Vagina (tissue), 2 donors: Measurements from ENCODE around the gene CCRL2.
"Not testable (repeated sequence)": the region's sequence is repeated elsewhere in the genome, so short reads cannot be mapped to it uniquely, and the experiment has no call there.

ENCODE experiments used
- CTCF ChIP-seq, 3 experiments: fragments of 450-650 bp in 2 of 3; fragments of 200-600 bp in 1 of 3; sonication (generic) in 1 of 3; IDR thresholded peaks; one replicate each; pipeline ENCODE4 v1.5.1; 2017 to 2019; ENCODE audit warnings: antibody characterized with exemption in 3 of 3, mild to moderate bottlenecking in 2 of 3, moderate library complexity in 2 of 3
- POLR2AphosphoS5 ChIP-seq, 2 donors: sonication (generic); formaldehyde crosslinking; IDR thresholded peaks; one replicate each; pipeline ENCODE4 v1.9.0; 2017; ENCODE audit warnings: antibody characterized with exemption in 2 of 2, mild to moderate bottlenecking in 2 of 2, low read depth in 1 of 2; ENCODE audit not compliant: insufficient read depth in 1 of 2

- TF ChIP-seq CTCF (IDR thresholded peaks at IDR 0.05); POLR2AphosphoS5 (IDR thresholded peaks at IDR 0.05; ENCODE audit: insufficient read depth in 1 of 2, low read depth in 1 of 2): not testable (repeated sequence)
Observed at GRCh38 chr3:46402902-46403301, 4.2 kb upstream of the CCRL2 start.
